HG03025 (cell line): ENCODE measurements around the gene TNFSF13.
"Not testable (repeated sequence)": the region's sequence is repeated elsewhere in the genome, so short reads cannot be mapped to it uniquely, and the experiment has no call there.

Source experiments
- ATAC-seq: cut with Tn5 transposase; IDR thresholded peaks from one replicate; pipeline ENCODE4 v1.9.1; 2021; ENCODE audit warnings: mild to moderate bottlenecking, moderate library complexity; ENCODE audit not compliant: unreplicated experiment, low FRiP score

The TNFSF13 gene

DNA sequence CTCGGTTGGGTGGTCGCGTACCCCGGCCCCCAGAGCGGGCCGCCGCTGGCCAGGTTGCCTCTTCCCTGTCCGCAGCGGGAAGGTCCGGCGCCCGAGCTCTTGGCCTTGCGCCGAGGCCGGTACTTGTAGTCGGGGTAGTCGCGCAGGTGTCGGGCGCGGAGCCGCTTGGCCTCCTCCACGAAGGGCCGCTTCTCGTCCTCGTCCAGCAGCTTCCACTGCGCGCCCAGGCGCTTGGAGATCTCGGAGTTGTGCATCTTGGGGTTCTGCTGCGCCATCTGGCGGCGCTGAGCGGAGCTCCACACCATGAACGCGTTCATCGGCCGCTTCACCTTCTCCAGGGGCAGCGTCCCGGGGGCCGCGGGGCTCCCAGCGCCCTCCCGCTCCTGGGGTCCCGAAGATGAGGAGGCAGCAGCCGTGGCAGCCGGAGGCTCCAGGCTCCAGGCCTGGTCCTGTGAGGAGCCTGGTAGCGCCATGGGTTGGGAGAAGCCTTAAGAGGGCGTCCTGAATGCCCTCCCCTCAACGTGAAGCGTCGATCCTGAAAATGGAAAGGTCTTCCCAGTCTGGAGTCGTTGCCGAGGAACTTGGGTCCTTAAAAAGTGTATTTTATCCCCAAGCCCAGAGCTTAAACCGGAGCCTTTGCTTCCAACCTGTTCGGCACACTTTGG, 30.8 kb downstream of the TNFSF13 start:
- ATAC-seq = no peak

DNA sequence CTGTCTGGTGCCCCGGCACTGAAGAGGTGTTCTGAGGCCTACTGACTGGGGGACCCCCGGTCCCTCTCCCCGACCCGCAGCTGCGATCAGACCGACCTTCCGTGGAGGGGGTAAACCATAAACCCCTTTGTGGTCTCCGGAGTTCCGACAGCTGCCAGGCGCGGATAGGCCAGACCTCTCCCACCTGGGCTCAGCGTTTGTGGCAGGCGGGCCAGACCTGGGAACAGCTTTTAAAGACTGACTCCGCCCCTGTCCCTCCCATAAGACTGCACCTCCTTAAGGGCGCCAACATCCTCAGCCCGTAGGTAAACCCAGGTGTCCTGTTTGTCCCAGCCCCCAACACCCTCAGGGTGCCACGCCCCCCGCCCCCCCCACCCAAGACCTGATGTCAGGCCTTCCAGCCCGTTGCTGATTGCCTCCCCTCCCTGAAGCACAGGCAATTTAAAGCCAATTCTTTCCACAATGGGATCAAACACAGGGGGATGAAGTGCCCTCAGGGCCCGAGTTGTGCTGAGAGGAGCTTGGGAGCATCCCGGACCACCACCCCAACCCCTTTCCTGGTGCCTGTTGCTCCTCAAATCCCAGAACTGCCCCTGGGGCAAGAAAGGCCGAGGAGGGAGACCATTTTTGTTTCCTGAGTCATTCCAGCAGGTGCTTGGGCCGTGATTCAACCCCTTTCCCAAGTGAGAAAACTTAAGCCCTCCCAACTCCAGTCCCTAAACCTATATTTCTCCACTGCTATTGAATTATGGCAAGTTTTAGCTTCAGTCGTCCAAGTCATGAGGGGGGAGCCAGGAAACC, 31.5 kb downstream of the TNFSF13 start, which contains the start of gene SOX15:
Gene SOX15 (minus strand): TSS at position 204 of the 801 bp plus-strand sequence. CDS start 418 bp downstream, outside the sequence.
- ATAC-seq = no peak

DNA sequence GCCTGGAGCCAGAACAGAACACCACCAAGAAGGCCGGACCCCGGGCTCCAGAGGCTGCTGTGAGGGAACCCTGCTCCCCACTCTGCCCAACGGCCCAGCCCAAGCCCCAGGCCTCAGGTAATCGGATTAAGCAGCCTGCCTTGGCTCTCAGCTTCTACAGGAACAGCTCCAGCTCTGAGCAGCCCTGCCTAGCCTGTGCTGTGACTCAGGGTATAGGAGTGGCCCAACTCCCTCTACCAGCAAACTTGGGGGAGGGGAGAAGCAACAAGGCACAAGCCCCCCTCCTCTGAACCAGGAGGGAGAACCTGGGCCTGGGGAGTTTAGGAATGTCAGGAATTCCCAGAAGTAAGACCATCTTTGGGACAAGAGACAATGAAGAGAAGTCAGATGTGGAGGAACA, 32.2 kb downstream of the TNFSF13 start:
- no peak for ATAC-seq

DNA sequence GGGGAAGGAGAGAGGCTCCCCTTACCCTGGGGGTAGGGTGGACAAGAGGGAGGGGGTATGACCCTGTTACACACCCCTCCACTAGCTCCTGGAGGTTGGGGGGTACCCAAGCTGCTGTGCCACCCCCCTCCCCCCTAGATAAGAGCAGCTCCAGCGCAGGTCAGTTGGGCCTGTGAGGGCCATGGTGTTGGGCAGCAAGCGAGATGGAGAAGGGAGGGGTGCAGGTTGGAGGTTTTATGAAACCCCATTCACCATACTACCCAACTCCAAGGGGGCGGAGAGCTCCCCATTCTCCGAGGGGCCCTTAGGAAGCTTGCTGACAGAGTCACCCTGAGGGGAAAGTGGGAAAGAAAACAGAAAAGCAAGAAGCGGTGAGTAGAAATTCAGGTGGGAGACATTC, 33.0 kb downstream of the TNFSF13 start:
- no peak for ATAC-seq

DNA sequence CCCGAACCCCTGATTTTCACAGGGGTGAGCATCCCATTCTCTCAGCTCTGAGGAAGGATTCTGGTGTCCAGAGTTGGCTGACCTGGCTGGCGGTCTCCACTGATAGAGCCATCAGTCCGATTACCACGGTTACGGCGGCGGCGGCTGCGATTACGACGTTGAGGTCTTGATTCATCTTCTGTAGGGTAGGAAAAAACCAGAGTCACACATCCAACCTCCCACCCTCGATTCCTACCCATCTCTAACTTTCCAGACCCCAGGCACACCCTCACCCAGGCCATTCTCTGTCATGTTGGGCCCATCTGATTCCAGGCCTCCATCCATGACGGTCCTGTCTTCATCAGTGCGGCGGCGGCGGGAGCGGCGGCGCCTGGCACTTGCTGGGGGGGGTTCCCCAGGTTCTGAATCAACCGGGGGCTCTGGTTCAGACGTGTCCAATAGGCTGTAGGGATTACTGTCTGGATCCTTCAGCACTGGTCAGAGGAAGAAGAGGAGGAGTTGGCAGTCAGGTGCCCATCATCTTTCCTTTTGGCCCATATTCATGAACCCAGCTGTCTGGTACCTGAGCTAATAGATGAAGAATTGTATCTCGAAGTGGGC, 34.0 kb downstream of the TNFSF13 start:
- ATAC-seq = no peak

DNA sequence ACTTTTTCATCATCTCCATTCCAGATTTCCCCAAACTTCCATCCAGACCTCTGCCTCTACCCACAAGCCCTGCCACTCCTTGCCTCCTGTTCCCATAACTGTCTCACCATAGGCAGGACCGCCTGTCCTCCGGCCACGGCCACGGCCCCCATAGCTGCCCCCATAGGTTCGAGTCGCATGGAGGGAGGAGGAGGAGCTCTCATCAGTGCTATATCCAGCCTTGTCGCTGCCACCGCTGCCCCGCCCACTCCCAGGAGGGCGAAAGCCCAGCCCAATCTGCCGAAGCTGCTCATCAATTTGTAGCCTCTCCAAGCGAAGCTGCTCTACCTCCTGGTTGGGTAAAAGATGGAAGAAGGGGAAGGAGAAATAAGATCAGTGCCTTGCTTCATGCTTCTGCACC, 34.7 kb downstream of the TNFSF13 start:
- ATAC-seq = no peak

DNA sequence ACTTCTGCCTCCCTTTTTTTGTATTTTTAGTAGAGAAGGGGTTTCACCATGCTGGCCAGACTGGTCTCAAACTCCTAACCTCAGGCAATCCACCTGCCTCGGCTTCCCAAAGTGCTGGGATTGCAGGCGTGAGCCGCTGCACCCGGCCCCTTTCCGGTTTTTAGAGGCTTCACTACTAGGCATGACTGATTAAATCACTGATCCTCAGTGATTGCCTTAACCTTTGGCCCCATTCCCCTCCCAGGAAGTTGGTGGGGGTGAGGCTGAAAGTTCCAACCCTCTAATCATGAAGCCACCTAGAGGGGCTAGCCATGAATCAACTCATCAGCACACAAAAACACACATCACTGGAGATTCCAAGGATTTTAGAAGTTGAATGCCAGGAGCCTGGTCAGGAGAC, 39.0 kb downstream of the TNFSF13 start:
- not testable (repeated sequence) for ATAC-seq

DNA sequence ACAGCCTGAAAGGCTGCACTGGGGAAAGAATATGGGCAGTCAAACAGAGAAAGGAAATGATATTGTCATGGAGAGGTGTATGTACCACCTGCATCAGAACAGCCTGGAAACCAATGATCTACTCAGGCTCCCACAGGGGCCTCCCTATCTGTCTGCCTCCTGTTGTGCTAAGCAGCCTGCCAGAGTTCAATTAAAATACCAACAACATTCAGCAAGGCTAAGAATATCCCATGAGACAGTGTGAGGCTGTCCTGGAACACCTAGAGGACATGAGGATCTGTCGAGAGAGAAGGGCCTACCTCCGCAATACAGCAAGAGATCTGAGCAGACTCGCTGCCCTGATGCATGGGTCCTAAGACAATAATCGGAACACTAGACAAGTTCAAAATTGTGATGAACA, 47.7 kb downstream of the TNFSF13 start:
- no peak for ATAC-seq

DNA sequence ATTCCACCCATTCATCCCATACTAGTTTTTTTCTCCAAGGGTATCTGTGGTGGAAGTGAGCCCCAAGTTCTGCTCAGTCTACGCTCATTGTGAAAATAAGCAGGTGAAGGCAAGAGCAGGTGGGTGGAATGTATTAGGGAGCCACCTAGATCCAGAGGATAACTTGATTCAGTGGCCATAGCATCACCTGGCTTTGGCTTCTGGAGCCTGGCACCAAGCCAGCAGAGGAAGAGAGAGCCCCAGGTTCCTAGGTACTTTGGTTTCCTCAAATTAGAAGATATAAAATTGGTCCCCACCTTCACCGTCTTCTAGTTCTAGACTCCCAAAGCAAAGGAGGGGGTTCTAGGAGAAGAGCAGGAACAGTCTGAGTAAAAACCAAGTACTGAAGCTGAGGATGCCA, 52.1 kb downstream of the TNFSF13 start:
- ATAC-seq = no peak
